ENCODE measurements around the gene CAV3.

DNA sequence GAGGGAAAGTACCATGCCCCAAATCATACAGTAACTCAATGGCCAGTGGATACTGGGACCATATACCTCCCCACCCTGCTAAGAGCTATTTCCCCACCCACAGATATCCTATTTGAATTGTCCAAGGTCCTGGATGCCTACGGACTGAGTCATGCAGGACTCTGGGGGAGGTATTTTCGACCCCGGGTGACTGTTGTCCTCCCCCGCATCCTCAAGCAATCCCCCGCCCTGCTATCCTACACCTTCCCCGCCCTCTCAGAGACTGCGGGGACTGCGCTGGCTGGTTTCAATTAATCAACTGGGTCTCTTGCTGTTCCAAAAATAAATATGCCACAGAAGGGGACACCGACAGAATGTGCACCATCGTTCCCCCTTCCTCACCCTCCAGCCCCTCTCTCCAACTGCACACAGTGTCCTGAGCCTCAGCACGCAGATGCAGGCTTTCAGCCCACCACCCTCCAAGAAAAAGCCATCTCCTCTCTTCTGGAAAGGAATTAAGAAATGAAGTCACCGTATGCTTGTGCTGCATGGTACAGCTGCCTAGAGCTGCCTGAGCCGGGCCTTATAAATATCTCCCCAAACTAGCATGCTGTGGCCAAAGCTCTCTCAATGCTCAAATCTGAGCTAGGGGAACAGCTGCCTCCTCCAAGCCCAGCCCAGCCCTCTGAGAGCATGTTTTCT is 8.1 kb downstream of the CAV3 start:
- no peak for TF ChIP-seq HNRNPH1 (optimal IDR thresholded peaks at IDR 0.05; ENCODE audit: low read depth, low read length)
- TF ChIP-seq, protein P1, sequence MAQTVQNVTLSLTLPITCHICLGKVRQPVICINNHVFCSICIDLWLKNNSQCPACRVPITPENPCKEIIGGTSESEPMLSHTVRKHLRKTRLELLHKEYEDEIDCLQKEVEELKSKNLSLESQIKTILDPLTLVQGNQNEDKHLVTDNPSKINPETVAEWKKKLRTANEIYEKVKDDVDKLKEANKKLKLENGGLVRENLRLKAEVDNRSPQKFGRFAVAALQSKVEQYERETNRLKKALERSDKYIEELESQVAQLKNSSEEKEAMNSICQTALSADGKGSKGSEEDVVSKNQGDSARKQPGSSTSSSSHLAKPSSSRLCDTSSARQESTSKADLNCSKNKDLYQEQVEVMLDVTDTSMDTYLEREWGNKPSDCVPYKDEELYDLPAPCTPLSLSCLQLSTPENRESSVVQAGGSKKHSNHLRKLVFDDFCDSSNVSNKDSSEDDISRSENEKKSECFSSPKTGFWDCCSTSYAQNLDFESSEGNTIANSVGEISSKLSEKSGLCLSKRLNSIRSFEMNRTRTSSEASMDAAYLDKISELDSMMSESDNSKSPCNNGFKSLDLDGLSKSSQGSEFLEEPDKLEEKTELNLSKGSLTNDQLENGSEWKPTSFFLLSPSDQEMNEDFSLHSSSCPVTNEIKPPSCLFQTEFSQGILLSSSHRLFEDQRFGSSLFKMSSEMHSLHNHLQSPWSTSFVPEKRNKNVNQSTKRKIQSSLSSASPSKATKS (CRISPR knock-in tag; IDR thresholded peaks at IDR 0.05) = no peak
